GM13977 (cell line): ENCODE measurements around the gene SLX4.

Source experiments
- DNase-seq: peaks from one replicate; pipeline ENCODE4 v3.0.0; 2012; ENCODE audit warnings: low spot score
- CTCF ChIP-seq: IDR thresholded peaks from 2 replicates; pipeline ENCODE4 v1.5.1; 2012; ENCODE audit warnings: mild to moderate bottlenecking, control low read depth; ENCODE audit not compliant: insufficient read depth; ENCODE audit errors: extremely low read depth, missing control alignments
- in situ Hi-C: fragments of 300-500 bp; cut with MboI; formaldehyde crosslinking; loops from one replicate; pipeline ENCODE4 v1.12.0; 2022; ENCODE audit warnings: low sequenced_read_pairs, low pct_unique_long_range_greater_than_20kb, mixed read lengths, inconsistent platforms; ENCODE audit not compliant: unreplicated experiment

Gene SLX4

GRCh38 chr16:3534126-3534525 lies 77.3 kb downstream of the SLX4 start:
- in situ Hi-C loops: no loop called here

GRCh38 chr16:3532741-3533140 lies 78.7 kb downstream of the SLX4 start:
- TF ChIP-seq CTCF: no peak
- no peak for DNase-seq
- in situ Hi-C loops: no loop called here

More at GRCh38 chr16:3534126-3534525, 77.3 kb downstream of the SLX4 start:
- TF ChIP-seq CTCF: no peak
- DNase-seq: no peak
